Endothelial cell of umbilical vein (primary cell): ENCODE results near the gene CSGALNACT2. TPM values are rescaled to one million over a fixed set of nuclear protein-coding genes. Genes with fewer than 3 reads are reported as not detected.

Source experiments
- BruUV-seq: library from RNA; stranded (reverse); fragments of 400-500 nt; replicated peaks from 2 replicates; lab custom pipeline; 2021; lab: Mats Ljungman, UMichigan
- CTCF ChIA-PET: fragments of 300-600, 350-600 bp; sonication (Branson Sonifier 250); formaldehyde crosslinking; loops from one replicate; lab custom pipeline; 2021; ENCODE audit warnings: antibody characterized with exemption, inconsistent platforms; lab: Charles Lee
- POLR2A ChIA-PET: fragments of 300-600, 350-600 bp; sonication (Branson Sonifier 250); formaldehyde crosslinking; loops from one replicate; lab custom pipeline; 2021; ENCODE audit warnings: antibody characterized with exemption, inconsistent platforms; lab: Charles Lee
- DNase-seq: peaks from one replicate; pipeline ENCODE4 v3.0.0-alpha.2; 2011; ENCODE audit warnings: low read depth, low spot score
- FAIRE-seq: peaks from 2 replicates; lab custom pipeline; 2011; peaks lifted over from hg19 to GRCh38; lab: Jason Lieb, UNC
- H2AFZ ChIP-seq: 2 replicates; pipeline ENCODE4 v1.6.0; 2012; ENCODE audit warnings: low read depth, low read length, control low read depth, inconsistent platforms
- H3K27ac ChIP-seq: 2 replicates; pipeline ENCODE4 v1.5.1; 2011; ENCODE audit warnings: low read depth, mild to moderate bottlenecking, control low read depth, low read length, moderate library complexity; ENCODE audit not compliant: insufficient read depth
- H3K27me3 ChIP-seq, 2 experiments: 2 replicates each; pipeline versions ENCODE4 v1.6.0 to v1.6.1; 2011; ENCODE audit warnings: low read length in 2 of 2, mixed read lengths in 1 of 2; ENCODE audit not compliant: control insufficient read depth in 2 of 2, insufficient read depth in 2 of 2
- H3K36me3 ChIP-seq, 2 experiments: 2 replicates in 1 of 2; 3 replicates in 1 of 2; pipeline ENCODE4 v1.5.1; 2011; ENCODE audit warnings: low read length in 2 of 2, mild to moderate bottlenecking in 1 of 2, moderate library complexity in 1 of 2; ENCODE audit not compliant: control insufficient read depth in 2 of 2, insufficient read depth in 2 of 2; ENCODE audit errors: extremely low read depth in 1 of 2
- H3K4me1 ChIP-seq: 3 replicates; pipeline ENCODE4 v1.5.1; 2011; ENCODE audit warnings: mild to moderate bottlenecking, low read length; ENCODE audit not compliant: control insufficient read depth, insufficient read depth; ENCODE audit errors: extremely low read depth
- H3K4me2 ChIP-seq: 2 replicates; pipeline ENCODE4 v1.6.1; 2011; ENCODE audit warnings: low read length, control low read depth, mixed read lengths; ENCODE audit not compliant: insufficient read depth
- H3K4me3 ChIP-seq, 3 experiments: fragments of 200-600 bp in 1 of 3; sonication (generic), shearing (Covaris generic) in 1 of 3; replicated peaks in 1 of 3; 2 replicates each; pipeline ENCODE4 v1.5.1; 2011 to 2016; ENCODE audit warnings: control low read depth in 3 of 3, low read length in 3 of 3, mild to moderate bottlenecking in 2 of 3, inconsistent platforms in 1 of 3, low read depth in 1 of 3, moderate library complexity in 1 of 3; ENCODE audit not compliant: insufficient read depth in 1 of 3
- H3K79me2 ChIP-seq: 2 replicates; pipeline ENCODE4 v1.6.0; 2012; ENCODE audit warnings: low read length, inconsistent platforms; ENCODE audit not compliant: control insufficient read depth, insufficient read depth
- H3K9ac ChIP-seq: replicated peaks from 2 replicates; pipeline ENCODE3; 2011; ENCODE audit warnings: low read length, control low read depth; ENCODE audit not compliant: insufficient read depth; ENCODE audit errors: extremely low read depth
- H3K9me1 ChIP-seq: replicated peaks from 3 replicates; pipeline ENCODE4 v1.6.0; 2011; ENCODE audit warnings: mild to moderate bottlenecking, low read length; ENCODE audit not compliant: control insufficient read depth, insufficient read depth; ENCODE audit errors: extremely low read depth
- H3K9me3 ChIP-seq: replicated peaks from 2 replicates; pipeline ENCODE4 v1.5.1; 2012; ENCODE audit warnings: low read length, inconsistent platforms; ENCODE audit not compliant: control insufficient read depth, insufficient read depth
- H4K20me1 ChIP-seq: replicated peaks from 2 replicates; pipeline ENCODE3; 2011; ENCODE audit warnings: mild to moderate bottlenecking, low read length; ENCODE audit not compliant: control insufficient read depth, insufficient read depth; ENCODE audit errors: extremely low read depth
- EZH2 ChIP-seq: IDR thresholded peaks from 2 replicates; pipeline ENCODE4 v1.6.1; 2012; ENCODE audit warnings: borderline replicate concordance, low read depth, mild to moderate bottlenecking, moderate library complexity, low read length, inconsistent platforms; ENCODE audit not compliant: severe bottlenecking
- FOS ChIP-seq: IDR thresholded peaks from 2 replicates; pipeline ENCODE4 v1.6.1; 2011; ENCODE audit warnings: mild to moderate bottlenecking, low read length, moderate library complexity, borderline replicate concordance; ENCODE audit not compliant: insufficient read depth
- GATA2 ChIP-seq: IDR thresholded peaks from 2 replicates; pipeline ENCODE4 v1.7.0; 2011; ENCODE audit warnings: low read depth, mild to moderate bottlenecking, moderate library complexity, mixed read lengths, low read length; ENCODE audit not compliant: insufficient read length, insufficient read depth
- JUN ChIP-seq: IDR thresholded peaks from 2 replicates; pipeline ENCODE4 v1.6.1; 2011; ENCODE audit warnings: borderline replicate concordance, low read depth; ENCODE audit not compliant: insufficient read length, insufficient read depth
- MYC ChIP-seq: IDR thresholded peaks from one replicate; pipeline ENCODE4 v1.6.1; 2011; ENCODE audit warnings: mild to moderate bottlenecking, low read depth, low read length
- POLR2A ChIP-seq: IDR thresholded peaks from 2 replicates; pipeline ENCODE4 v1.6.1; 2012; ENCODE audit warnings: low read depth, mild to moderate bottlenecking, control low read depth, low read length
- POLR2AphosphoS5 ChIP-seq: IDR thresholded peaks from 2 replicates; pipeline ENCODE4 v1.6.1; 2012; ENCODE audit warnings: low read depth, mild to moderate bottlenecking, control low read depth, low read length, moderate library complexity; ENCODE audit not compliant: insufficient read depth
- dilution Hi-C: fragments of 300-500 bp; cut with MboI; formaldehyde crosslinking; loops from one replicate; pipeline ENCODE4 v1.15.0; 2019; ENCODE audit warnings: low sequenced_read_pairs; ENCODE audit not compliant: extremely low pct_ligation_motif_present
- intact Hi-C: fragments of 100-400 bp; cut with micrococcal nuclease; formaldehyde crosslinking; loops from one replicate; pipeline ENCODE4 v1.10.0; 2022
- polyA plus RNA-seq, 4 experiments: library from polyadenylated mRNA; depleted of rRNA in 3 of 4; stranded (reverse) in 3 of 4; unstranded in 1 of 4; fragments of >200 nt; gene quantifications; 2 replicates each; pipeline versions ENCODE4 v1.2.1 to v1.2.3, GENCODE V29; 2011 to 2012; ENCODE audit warnings: missing spikeins in 1 of 4
- total RNA-seq: library from RNA; stranded (reverse); gene quantifications from 2 replicates; pipeline ENCODE4 v1.2.3, GENCODE V29; 2021
- TF ChIP-seq, protein P1 (sequence below), 2 donors: IDR thresholded peaks; 1 replicate in 1 of 2; 2 replicates in 1 of 2; pipeline ENCODE4 v1.5.1; 2011; ENCODE audit warnings: low read length in 2 of 2, mild to moderate bottlenecking in 2 of 2, moderate library complexity in 2 of 2, control low read depth in 1 of 2, inconsistent platforms in 1 of 2, low read depth in 1 of 2; ENCODE audit not compliant: insufficient read depth in 1 of 2; ENCODE audit errors: extremely low read depth in 1 of 2
- TF ChIP-seq, protein P2 (sequence below): IDR thresholded peaks from 2 replicates; pipeline ENCODE4 v1.6.1; 2011; ENCODE audit not compliant: insufficient read depth, insufficient read length

Gene CSGALNACT2
- total and polyA plus RNA-seq, 2 donors (not counting 3 experiments of a cell fraction or from before 2014, with no cell fraction given) = 9.7 to 17.7 TPM

DNA sequence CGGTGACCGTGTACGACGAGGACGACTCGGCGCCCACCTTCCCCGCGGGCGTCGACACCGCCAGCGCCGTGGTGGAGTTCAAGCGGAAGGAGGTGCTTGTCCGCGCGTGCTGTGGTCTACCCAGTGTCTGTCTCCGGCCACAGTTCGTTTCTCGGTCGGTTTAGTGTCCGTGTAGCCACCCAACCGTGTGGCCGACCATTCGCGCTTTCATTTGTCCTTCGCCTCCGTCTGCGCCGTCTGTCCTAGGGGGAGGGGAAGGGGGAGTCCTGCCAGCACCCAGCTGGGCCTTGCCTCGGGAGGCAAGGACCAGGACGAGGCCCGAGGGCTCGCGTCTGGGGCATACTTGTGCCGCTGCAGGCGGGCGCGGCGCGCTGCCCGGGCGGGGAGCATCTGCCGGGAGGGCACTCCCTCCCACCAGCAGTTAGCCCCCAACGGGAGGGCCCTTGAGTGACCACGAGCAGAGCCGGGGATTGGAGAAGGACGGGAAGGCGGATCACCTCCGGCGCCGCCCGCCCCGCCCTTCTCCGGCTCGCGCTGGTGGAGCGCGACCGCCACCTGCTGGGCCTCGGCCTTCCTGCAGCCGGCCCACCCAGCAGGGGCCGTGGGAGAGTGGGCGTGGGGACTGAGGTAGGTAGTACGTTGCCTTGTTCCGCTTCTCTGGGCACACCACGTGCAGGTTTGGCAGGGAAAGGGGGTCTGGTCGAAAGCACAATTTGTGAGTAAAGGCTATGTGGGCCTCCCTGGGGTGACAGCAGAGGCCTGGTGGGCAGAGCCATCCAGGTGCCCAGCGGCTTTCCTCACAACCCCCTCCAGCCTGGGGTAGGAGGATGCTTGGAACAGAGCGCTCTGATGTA lies 32.9 kb upstream of the CSGALNACT2 start:
- H3K4me1 ChIP-seq = peaks cover 9% of the 10 kb centered on the region
- dilution Hi-C loops = no loop called here
- peak overlapping the region in 2 of 3 experiments; percentile 35 to 38 for H3K4me3 ChIP-seq
- TF ChIP-seq FOS (no peak), POLR2AphosphoS5 (no peak), EZH2 (peak; percentile 40), MYC (no peak), GATA2 (no peak), JUN (no peak), POLR2A (no peak)
- TF ChIP-seq, protein P1, sequence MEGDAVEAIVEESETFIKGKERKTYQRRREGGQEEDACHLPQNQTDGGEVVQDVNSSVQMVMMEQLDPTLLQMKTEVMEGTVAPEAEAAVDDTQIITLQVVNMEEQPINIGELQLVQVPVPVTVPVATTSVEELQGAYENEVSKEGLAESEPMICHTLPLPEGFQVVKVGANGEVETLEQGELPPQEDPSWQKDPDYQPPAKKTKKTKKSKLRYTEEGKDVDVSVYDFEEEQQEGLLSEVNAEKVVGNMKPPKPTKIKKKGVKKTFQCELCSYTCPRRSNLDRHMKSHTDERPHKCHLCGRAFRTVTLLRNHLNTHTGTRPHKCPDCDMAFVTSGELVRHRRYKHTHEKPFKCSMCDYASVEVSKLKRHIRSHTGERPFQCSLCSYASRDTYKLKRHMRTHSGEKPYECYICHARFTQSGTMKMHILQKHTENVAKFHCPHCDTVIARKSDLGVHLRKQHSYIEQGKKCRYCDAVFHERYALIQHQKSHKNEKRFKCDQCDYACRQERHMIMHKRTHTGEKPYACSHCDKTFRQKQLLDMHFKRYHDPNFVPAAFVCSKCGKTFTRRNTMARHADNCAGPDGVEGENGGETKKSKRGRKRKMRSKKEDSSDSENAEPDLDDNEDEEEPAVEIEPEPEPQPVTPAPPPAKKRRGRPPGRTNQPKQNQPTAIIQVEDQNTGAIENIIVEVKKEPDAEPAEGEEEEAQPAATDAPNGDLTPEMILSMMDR (IDR thresholded peaks at IDR 0.05; ENCODE audit: extremely low read depth in 1 of 2, insufficient read depth in 1 of 2, low read depth in 1 of 2, low read length in 2 of 2) = peak; percentile 96 to 99
- TF ChIP-seq, protein P2, sequence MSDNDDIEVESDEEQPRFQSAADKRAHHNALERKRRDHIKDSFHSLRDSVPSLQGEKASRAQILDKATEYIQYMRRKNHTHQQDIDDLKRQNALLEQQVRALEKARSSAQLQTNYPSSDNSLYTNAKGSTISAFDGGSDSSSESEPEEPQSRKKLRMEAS = no peak
- H3K27ac ChIP-seq = no peak overlapping the region
- no peaks in the 10 kb centered on the region for H3K9me3 ChIP-seq
- H3K36me3 ChIP-seq = no peaks in the 10 kb centered on the region
- peak overlapping the region; percentile 62 for H3K4me2 ChIP-seq
- H2AFZ ChIP-seq = peak overlapping the region; percentile 77
- no peaks in the 10 kb centered on the region for H3K9me1 ChIP-seq
- peak; percentile 73 for FAIRE-seq
- H4K20me1 ChIP-seq = no peaks in the 10 kb centered on the region
- POLR2A ChIA-PET = no interaction called here
- H3K27me3 ChIP-seq = peaks cover 1 to 8% of the 10 kb centered on the region in 2 experiments
- no peaks in the 10 kb centered on the region for H3K79me2 ChIP-seq
- no peak overlapping the region for H3K9ac ChIP-seq
- peak; percentile 62 for DNase-seq
- intact Hi-C loops = loop anchor here (1.0 to 2.0 kb wide), 4 partner anchors 33 to 553 kb away; partner anchors contain the start of gene CSGALNACT2
- CTCF ChIA-PET = interaction anchor here (0.6 to 3.4 kb wide), 6 partner anchors 9 to 352 kb away, joined by 3 to 25 read pairs (median 4); no protein-coding TSS in a partner anchor
- BruUV-seq = no TSS peak
